Measurements from ENCODE around the gene TECPR2.

TECPR2 gene

GRCh38 chr14:102485693-102486512 is 123.2 kb downstream of the TECPR2 start:
- no peak for ATAC-seq
- TF ChIP-seq CREB5 (CRISPR knock-in tag; IDR thresholded peaks at IDR 0.05; ENCODE audit: low read depth) (no peak), TSHZ2 (CRISPR knock-in tag; IDR thresholded peaks at IDR 0.05) (no peak), BACH2 (CRISPR knock-in tag; IDR thresholded peaks at IDR 0.05; ENCODE audit: borderline replicate concordance) (no peak), ZFP3 (CRISPR knock-in tag; IDR thresholded peaks at IDR 0.05) (no peak), CSRNP3 (CRISPR knock-in tag; IDR thresholded peaks at IDR 0.05) (no peak), PATZ1 (CRISPR knock-in tag; IDR thresholded peaks at IDR 0.05; ENCODE audit: borderline replicate concordance) (no peak), ESRRG (CRISPR knock-in tag; IDR thresholded peaks at IDR 0.05) (no peak), GLIS3 (CRISPR knock-in tag; IDR thresholded peaks at IDR 0.05) (no peak), TOX (CRISPR knock-in tag; IDR thresholded peaks at IDR 0.05; ENCODE audit: borderline replicate concordance) (no peak), CSDC2 (CRISPR knock-in tag; IDR thresholded peaks at IDR 0.05) (no peak), SNAI2 (CRISPR knock-in tag; IDR thresholded peaks at IDR 0.05) (no peak)

- no peak for ATAC-seq
- TF ChIP-seq ZNF70 (CRISPR knock-in tag; IDR thresholded peaks at IDR 0.05) (no peak), OSR1 (CRISPR knock-in tag; IDR thresholded peaks at IDR 0.05) (no peak), TSHZ2 (CRISPR knock-in tag; IDR thresholded peaks at IDR 0.05) (no peak), ARNTL (CRISPR knock-in tag; IDR thresholded peaks at IDR 0.05; ENCODE audit: borderline replicate concordance, low read depth) (no peak)
These were observed 123.9 kb downstream of the TECPR2 start for GRCh38 chr14:102486513-102487203.

- no peak for ATAC-seq
- TF ChIP-seq ZNF565 (CRISPR knock-in tag; conservative IDR thresholded peaks at IDR 0.05; ENCODE audit: low read depth) (no peak), CSDC2 (CRISPR knock-in tag; IDR thresholded peaks at IDR 0.05) (no peak), ARNTL (CRISPR knock-in tag; IDR thresholded peaks at IDR 0.05; ENCODE audit: borderline replicate concordance, low read depth) (no peak), ZNF70 (CRISPR knock-in tag; IDR thresholded peaks at IDR 0.05) (no peak), PATZ1 (CRISPR knock-in tag; IDR thresholded peaks at IDR 0.05; ENCODE audit: borderline replicate concordance) (no peak), ESRRG (CRISPR knock-in tag; IDR thresholded peaks at IDR 0.05) (no peak), ZC3H10 (CRISPR knock-in tag; IDR thresholded peaks at IDR 0.05) (no peak), PPARA (CRISPR knock-in tag; IDR thresholded peaks at IDR 0.05; ENCODE audit: borderline replicate concordance) (no peak), RARB (CRISPR knock-in tag; IDR thresholded peaks at IDR 0.05) (no peak), OSR1 (CRISPR knock-in tag; IDR thresholded peaks at IDR 0.05) (no peak), POU6F1 (CRISPR knock-in tag; IDR thresholded peaks at IDR 0.05; ENCODE audit: borderline replicate concordance, low read depth) (no peak), ZFP30 (CRISPR knock-in tag; IDR thresholded peaks at IDR 0.05) (no peak), BACH2 (CRISPR knock-in tag; IDR thresholded peaks at IDR 0.05; ENCODE audit: borderline replicate concordance) (no peak), TCF4 (CRISPR knock-in tag; IDR thresholded peaks at IDR 0.05; ENCODE audit: borderline replicate concordance) (no peak), ZFP3 (CRISPR knock-in tag; IDR thresholded peaks at IDR 0.05) (no peak), ISL1 (CRISPR knock-in tag; IDR thresholded peaks at IDR 0.05) (no peak)
These were observed 124.5 kb downstream of the TECPR2 start for GRCh38 chr14:102487204-102487577.

All from SK-N-SH treated with all-trans-retinoic acid at 6 μM for 48 hours (cell line).